ENCODE results near the gene MPP2. TPM values are rescaled to one million over a fixed set of nuclear protein-coding genes. Genes with fewer than 3 reads are reported as not detected.

MPP2 gene
- total and polyA plus RNA-seq, 2 of the 13 experiments (the other 11 are each of a cell fraction or from before 2014, with no cell fraction given) = 0.20 to 1.7 TPM

DNA sequence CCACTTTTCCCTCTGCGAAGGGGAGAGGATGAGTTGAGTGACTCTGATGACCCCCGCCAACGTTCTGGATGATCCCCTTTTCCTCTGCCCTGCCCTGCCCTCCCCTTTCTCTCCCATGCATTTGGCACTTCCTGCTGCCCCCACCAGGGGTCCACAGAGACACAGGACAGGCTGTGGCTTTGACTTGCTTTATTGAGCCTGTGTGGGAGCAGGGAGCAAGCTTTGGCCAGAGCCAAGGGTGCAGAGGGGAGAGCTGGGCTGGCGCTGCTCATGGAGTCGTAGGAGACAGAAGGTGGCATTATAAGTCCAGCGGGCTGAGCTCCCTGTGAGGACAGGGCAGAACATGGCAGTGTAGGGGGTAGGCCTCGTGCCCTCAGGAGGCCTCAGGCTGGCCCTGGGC, 33.3 kb upstream of the MPP2 start (continued):
- TF ChIP-seq ZNF768 (CRISPR knock-in tag; IDR thresholded peaks at IDR 0.05) (0 out of 2 replicates have a peak, but pooled peaks have one; percentile 26), ZNF747 (CRISPR knock-in tag; IDR thresholded peaks at IDR 0.05; ENCODE audit: borderline replicate concordance) (no peak), ELF3 (CRISPR knock-in tag; IDR thresholded peaks at IDR 0.05) (0 out of 2 replicates have a peak, but pooled peaks have one; percentile 24), PAWR (CRISPR knock-in tag; IDR thresholded peaks at IDR 0.05; ENCODE audit: borderline replicate concordance) (no peak), SP1 (IDR thresholded peaks at IDR 0.05) (no peak), SP1 (CRISPR knock-in tag; IDR thresholded peaks at IDR 0.05) (no peak), SOX6 (IDR thresholded peaks at IDR 0.05) (no peak), SOX6 (CRISPR knock-in tag; IDR thresholded peaks at IDR 0.05) (no peak), NFE2L1 (CRISPR knock-in tag; IDR thresholded peaks at IDR 0.05; ENCODE audit: borderline replicate concordance) (no peak), ARNT2 (CRISPR knock-in tag; IDR thresholded peaks at IDR 0.05; ENCODE audit: low read depth) (no peak), MEIS2 (CRISPR knock-in tag; IDR thresholded peaks at IDR 0.05) (no peak), HNRNPUL1 (IDR thresholded peaks at IDR 0.05; ENCODE audit: low read depth, low read length) (no peak), MAFK (conservative IDR thresholded peaks at IDR 0.05 in 1 of 2, IDR thresholded peaks at IDR 0.05 in 1 of 2; ENCODE audit: low read length in 2 of 2) (no peak), ZNF451 (CRISPR knock-in tag; IDR thresholded peaks at IDR 0.05) (no peak), PAX8 (CRISPR knock-in tag; IDR thresholded peaks at IDR 0.05; ENCODE audit: borderline replicate concordance) (no peak), POLR2AphosphoS5 (IDR thresholded peaks at IDR 0.05; ENCODE audit: low read depth, low read length) (no peak), ZMYM3 (CRISPR knock-in tag; IDR thresholded peaks at IDR 0.05) (no peak), ZNF138 (CRISPR knock-in tag; IDR thresholded peaks at IDR 0.05; ENCODE audit: low read depth) (no peak), HDAC6 (IDR thresholded peaks at IDR 0.05; ENCODE audit: low read depth, low read length) (no peak), RFX1 (IDR thresholded peaks at IDR 0.05) (no peak), SRSF9 (IDR thresholded peaks at IDR 0.05; ENCODE audit: borderline replicate concordance, insufficient read depth, low read depth, low read length, poor library complexity, severe bottlenecking) (no peak), RBAK (CRISPR knock-in tag; IDR thresholded peaks at IDR 0.05) (no peak), ELF1 (CRISPR knock-in tag; IDR thresholded peaks at IDR 0.05) (peak; percentile 46; the same call in 1 of the 2 replicates), U2AF2 (IDR thresholded peaks at IDR 0.05; ENCODE audit: low read depth, low read length) (no peak), ZSCAN30 (CRISPR knock-in tag; IDR thresholded peaks at IDR 0.05) (no peak), CCAR2 (optimal IDR thresholded peaks at IDR 0.05; ENCODE audit: low read depth, low read length) (no peak), ZNF260 (CRISPR knock-in tag; IDR thresholded peaks at IDR 0.05; ENCODE audit: borderline replicate concordance, low read depth) (no peak)
- TF ChIP-seq, protein P1, sequence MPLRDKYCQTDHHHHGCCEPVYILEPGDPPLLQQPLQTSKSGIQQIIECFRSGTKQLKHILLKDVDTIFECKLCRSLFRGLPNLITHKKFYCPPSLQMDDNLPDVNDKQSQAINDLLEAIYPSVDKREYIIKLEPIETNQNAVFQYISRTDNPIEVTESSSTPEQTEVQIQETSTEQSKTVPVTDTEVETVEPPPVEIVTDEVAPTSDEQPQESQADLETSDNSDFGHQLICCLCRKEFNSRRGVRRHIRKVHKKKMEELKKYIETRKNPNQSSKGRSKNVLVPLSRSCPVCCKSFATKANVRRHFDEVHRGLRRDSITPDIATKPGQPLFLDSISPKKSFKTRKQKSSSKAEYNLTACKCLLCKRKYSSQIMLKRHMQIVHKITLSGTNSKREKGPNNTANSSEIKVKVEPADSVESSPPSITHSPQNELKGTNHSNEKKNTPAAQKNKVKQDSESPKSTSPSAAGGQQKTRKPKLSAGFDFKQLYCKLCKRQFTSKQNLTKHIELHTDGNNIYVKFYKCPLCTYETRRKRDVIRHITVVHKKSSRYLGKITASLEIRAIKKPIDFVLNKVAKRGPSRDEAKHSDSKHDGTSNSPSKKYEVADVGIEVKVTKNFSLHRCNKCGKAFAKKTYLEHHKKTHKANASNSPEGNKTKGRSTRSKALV (CRISPR knock-in tag; IDR thresholded peaks at IDR 0.05) = no peak
- TF ChIP-seq, protein P2, sequence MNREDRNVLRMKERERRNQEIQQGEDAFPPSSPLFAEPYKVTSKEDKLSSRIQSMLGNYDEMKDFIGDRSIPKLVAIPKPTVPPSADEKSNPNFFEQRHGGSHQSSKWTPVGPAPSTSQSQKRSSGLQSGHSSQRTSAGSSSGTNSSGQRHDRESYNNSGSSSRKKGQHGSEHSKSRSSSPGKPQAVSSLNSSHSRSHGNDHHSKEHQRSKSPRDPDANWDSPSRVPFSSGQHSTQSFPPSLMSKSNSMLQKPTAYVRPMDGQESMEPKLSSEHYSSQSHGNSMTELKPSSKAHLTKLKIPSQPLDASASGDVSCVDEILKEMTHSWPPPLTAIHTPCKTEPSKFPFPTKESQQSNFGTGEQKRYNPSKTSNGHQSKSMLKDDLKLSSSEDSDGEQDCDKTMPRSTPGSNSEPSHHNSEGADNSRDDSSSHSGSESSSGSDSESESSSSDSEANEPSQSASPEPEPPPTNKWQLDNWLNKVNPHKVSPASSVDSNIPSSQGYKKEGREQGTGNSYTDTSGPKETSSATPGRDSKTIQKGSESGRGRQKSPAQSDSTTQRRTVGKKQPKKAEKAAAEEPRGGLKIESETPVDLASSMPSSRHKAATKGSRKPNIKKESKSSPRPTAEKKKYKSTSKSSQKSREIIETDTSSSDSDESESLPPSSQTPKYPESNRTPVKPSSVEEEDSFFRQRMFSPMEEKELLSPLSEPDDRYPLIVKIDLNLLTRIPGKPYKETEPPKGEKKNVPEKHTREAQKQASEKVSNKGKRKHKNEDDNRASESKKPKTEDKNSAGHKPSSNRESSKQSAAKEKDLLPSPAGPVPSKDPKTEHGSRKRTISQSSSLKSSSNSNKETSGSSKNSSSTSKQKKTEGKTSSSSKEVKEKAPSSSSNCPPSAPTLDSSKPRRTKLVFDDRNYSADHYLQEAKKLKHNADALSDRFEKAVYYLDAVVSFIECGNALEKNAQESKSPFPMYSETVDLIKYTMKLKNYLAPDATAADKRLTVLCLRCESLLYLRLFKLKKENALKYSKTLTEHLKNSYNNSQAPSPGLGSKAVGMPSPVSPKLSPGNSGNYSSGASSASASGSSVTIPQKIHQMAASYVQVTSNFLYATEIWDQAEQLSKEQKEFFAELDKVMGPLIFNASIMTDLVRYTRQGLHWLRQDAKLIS (CRISPR knock-in tag; IDR thresholded peaks at IDR 0.05) = no peak

Data from HepG2 (cell line).